Fibroblast of pulmonary artery (primary cell): ENCODE results near the gene AMH.

Experiments used
- DNase-seq: peaks from one replicate; pipeline ENCODE4 v3.0.0-alpha.2; 2010; ENCODE audit warnings: low read depth
- H3K4me3 ChIP-seq: replicated peaks from 2 replicates; pipeline ENCODE4 v1.5.1; 2011; ENCODE audit warnings: low read depth, mild to moderate bottlenecking, control low read depth, low read length, moderate library complexity
- CTCF ChIP-seq: IDR thresholded peaks from 2 replicates; pipeline ENCODE4 v1.5.1; 2011; ENCODE audit warnings: mild to moderate bottlenecking, control low read depth, low read length, inconsistent platforms; ENCODE audit errors: missing control alignments

The AMH gene

DNA sequence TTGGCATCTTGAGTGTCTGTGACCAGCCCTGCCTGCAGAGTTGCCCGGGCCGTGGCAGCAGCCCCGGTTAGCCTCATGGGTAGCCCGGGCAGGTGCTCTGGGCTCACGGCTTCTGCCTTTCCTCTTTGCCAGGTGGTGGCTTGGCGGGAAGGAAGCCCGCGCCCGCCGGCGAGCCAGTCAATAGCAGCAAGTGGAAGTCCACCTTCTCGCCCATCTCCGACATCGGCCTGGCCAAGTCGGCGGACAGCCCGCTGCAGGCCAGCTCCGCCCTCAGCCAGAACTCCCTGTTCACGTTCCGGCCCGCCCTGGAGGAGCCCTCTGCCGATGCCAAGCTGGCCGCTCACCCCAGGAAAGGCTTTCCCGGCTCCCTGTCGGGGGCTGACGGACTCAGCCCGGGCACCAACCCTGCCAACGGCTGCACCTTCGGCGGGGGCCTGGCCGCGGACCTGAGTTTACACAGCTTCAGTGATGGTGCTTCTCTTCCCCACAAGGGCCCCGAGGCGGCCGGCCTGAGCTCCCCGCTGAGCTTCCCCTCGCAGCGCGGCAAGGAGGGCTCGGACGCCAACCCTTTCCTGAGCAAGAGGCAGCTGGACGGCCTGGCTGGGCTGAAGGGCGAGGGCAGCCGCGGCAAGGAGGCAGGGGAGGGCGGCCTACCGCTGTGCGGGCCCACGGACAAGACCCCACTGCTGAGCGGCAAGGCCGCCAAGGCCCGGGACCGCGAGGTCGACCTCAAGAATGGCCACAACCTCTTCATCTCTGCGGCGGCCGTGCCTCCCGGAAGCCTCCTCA, 22.9 kb upstream of the AMH start:
- H3K4me3 ChIP-seq: no peak overlapping the region
- no peak for DNase-seq

DNA sequence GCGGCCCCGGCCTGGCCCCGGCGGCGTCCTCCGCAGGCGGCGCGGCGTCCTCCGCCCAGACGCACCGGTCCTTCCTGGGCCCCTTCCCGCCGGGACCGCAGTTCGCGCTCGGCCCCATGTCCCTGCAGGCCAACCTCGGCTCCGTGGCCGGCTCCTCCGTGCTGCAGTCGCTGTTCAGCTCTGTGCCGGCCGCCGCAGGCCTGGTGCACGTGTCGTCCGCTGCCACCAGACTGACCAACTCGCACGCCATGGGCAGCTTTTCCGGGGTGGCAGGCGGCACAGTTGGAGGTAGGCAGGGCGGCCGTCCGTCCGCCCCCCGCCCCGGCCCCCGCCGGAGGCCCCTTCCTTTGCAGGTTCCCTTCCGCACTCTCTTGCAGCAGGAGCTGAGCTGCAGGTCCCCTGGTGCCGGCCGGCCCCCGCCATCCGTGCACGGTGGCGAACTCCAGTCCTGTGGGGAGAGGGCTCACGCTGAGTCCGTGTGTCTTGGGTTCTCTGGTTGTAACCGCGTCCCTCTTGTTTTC, 22.2 kb upstream of the AMH start:
- no peak for TF ChIP-seq CTCF
- DNase-seq: no peak
- H3K4me3 ChIP-seq: no peak overlapping the region

More for the DNA sequence above, 22.9 kb upstream of the AMH start:
- TF ChIP-seq CTCF: no peak

DNA sequence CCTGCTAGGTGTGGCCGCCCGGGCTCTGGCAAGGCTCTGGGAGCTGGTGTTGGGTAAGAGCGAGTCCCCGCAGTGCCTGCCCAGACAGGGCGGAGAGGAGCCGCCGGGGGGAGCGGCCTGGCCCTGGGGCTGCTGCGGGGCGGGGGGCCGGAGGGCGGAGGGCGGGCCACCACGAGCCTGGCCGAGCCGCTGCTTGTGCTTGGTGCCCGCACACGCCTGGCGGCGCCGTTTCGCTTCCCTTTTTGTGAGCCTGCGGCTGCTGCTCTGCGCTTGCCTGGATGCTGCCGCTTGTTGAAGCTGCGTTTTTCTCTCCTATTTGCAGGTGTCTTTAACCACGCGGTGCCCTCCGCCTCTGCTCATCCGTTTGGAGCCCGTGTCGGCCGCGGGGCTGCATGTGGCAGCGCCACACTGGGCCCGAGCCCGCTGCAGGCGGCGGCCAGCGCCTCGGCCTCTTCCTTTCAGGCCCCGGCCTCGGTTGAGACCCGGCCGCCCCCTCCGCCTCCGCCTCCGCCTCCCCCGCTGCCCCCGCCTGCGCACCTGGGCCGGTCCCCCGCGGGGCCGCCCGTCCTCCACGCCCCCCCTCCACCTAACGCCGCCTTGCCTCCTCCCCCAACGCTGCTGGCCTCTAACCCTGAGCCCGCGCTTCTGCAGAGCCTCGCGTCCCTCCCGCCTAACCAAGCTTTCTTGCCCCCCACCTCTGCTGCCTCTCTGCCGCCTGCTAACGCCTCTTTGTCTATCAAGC, 21.5 kb upstream of the AMH start:
- H3K4me3 ChIP-seq: no peak overlapping the region
- no peak for TF ChIP-seq CTCF
- DNase-seq: no peak

- DNase-seq: no peak
- no peak for TF ChIP-seq CTCF
- no peak overlapping the region for H3K4me3 ChIP-seq
These were observed 20.7 kb upstream of the AMH start for GRCh38 chr19:2228157-2229030.

- no peak for DNase-seq
- TF ChIP-seq CTCF: no peak
- no peak overlapping the region for H3K4me3 ChIP-seq
These were observed 19.8 kb upstream of the AMH start for GRCh38 chr19:2229103-2230032.

DNA sequence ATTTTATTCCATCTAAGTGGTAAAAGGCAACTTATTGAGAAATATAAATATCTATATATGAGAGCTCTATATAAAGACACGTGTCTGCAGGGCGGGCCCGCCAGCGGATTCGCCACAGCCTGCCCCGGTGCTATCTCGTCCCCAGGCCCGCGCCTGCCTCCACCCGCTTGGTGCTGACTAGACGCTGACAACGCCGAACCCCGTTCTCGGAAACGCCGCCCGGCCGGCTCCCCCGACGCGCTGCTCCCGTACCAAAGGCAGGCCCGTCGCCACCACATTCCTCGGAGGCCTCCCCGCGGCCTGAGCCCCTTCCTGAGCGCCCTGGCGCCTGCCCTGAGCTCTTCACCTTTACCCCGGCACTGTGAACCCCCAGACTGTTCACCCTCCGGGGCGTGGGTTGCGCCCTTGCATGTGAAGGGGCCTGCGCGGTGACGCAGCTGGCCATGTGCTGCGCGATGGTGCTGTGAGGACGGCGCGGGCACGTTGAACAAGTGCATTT, 19.0 kb upstream of the AMH start:
- TF ChIP-seq CTCF: no peak
- no peak overlapping the region for H3K4me3 ChIP-seq

More for the DNA sequence above, 19.0 kb upstream of the AMH start:
- no peak for DNase-seq
